Immature natural killer cell (primary cell): ENCODE measurements around the gene EYS. TPM values are rescaled to one million over a fixed set of nuclear protein-coding genes. Genes with fewer than 3 reads are reported as not detected.

ENCODE experiments used
- DNase-seq, 3 donors: peaks; one replicate each; pipeline ENCODE4 v3.0.0; 2022; ENCODE audit warnings: mixed read lengths in 1 of 3
- H3K27ac Mint-ChIP-seq, 6 donors: one replicate each; pipeline ENCODE4 v1.8.0; 2020; ENCODE audit warnings: mixed read lengths in 6 of 6, mild to moderate bottlenecking in 5 of 6, inconsistent platforms in 4 of 6, moderate library complexity in 3 of 6
- H3K27me3 Mint-ChIP-seq, 3 donors: one replicate each; pipeline ENCODE4 v1.8.0; 2020 to 2021; ENCODE audit warnings: low read depth in 3 of 3, mild to moderate bottlenecking in 3 of 3, mixed read lengths in 3 of 3, moderate library complexity in 3 of 3, inconsistent platforms in 1 of 3
- H3K36me3 Mint-ChIP-seq, 3 donors: one replicate each; pipeline ENCODE4 v1.8.0; 2020; ENCODE audit warnings: mixed read lengths in 3 of 3, inconsistent platforms in 2 of 3, mild to moderate bottlenecking in 2 of 3
- H3K4me1 Mint-ChIP-seq, 2 donors: one replicate each; pipeline ENCODE4 v1.8.0; 2020; ENCODE audit warnings: inconsistent platforms in 2 of 2, mild to moderate bottlenecking in 2 of 2, mixed read lengths in 2 of 2, moderate library complexity in 1 of 2
- H3K4me3 Mint-ChIP-seq, 5 donors: one replicate each; pipeline ENCODE4 v1.8.0; 2020; ENCODE audit warnings: mild to moderate bottlenecking in 5 of 5, mixed read lengths in 5 of 5, inconsistent platforms in 3 of 5, moderate library complexity in 3 of 5
- H3K9me3 Mint-ChIP-seq, 6 donors: one replicate each; pipeline ENCODE4 v1.8.0; 2020; ENCODE audit warnings: mild to moderate bottlenecking in 6 of 6, mixed read lengths in 6 of 6, inconsistent platforms in 4 of 6, moderate library complexity in 3 of 6
- polyA plus RNA-seq, 3 donors: library from polyadenylated mRNA; unstranded; fragments of 300-500 nt; fragmentation: Illumina TruSeq; gene quantifications; one replicate each; pipeline ENCODE4 v1.2.3, GENCODE V29; 2021

The EYS gene
- polyA plus RNA-seq, 3 donors from 2014 or later = not detected

- Mint-ChIP-seq H3K36me3 (no peaks in the 10 kb centered on the region), H3K27ac (no peak overlapping the region), H3K27me3 (no peaks in the 10 kb centered on the region), H3K4me3 (no peak overlapping the region), H3K9me3 (peaks cover 7 to 44% (median 20%) of the 10 kb centered on the region in 6 donors), H3K4me1 (no peaks in the 10 kb centered on the region)
- no peak for DNase-seq
Observed at GRCh38 chr6:64983089-64983488, 723.9 kb downstream of the EYS start.

DNA sequence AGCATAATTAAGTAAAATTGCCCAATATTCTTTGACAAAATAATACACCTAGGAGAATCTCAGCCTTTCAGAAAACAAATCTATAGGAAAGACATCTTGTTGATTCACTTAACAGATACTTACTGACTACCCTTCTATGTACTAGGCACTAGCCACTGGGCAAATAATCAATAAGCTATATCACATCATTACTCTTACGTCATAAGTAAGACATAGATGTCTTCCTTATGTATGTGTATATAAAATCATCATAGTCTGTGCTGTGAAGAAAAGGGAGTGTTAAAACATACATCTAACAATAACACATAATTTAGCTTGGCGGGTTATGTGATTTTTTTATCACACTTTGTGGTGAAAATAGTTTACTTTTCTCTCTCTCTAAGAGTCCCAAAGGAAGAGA lies 733.9 kb downstream of the EYS start:
- Mint-ChIP-seq H3K4me3 (no peak overlapping the region), H3K9me3 (peaks cover 4 to 61% (median 31%) of the 10 kb centered on the region in 6 donors), H3K36me3 (peaks cover 0 to 4% (median 0%) of the 10 kb centered on the region in 3 donors), H3K27ac (no peak overlapping the region), H3K27me3 (no peaks in the 10 kb centered on the region), H3K4me1 (no peaks in the 10 kb centered on the region)
- no peak for DNase-seq

GRCh38 chr6:64969139-64969538 lies 737.9 kb downstream of the EYS start:
- no peaks in the 10 kb centered on the region for H3K27me3 Mint-ChIP-seq
- H3K27ac Mint-ChIP-seq = no peak overlapping the region

DNA sequence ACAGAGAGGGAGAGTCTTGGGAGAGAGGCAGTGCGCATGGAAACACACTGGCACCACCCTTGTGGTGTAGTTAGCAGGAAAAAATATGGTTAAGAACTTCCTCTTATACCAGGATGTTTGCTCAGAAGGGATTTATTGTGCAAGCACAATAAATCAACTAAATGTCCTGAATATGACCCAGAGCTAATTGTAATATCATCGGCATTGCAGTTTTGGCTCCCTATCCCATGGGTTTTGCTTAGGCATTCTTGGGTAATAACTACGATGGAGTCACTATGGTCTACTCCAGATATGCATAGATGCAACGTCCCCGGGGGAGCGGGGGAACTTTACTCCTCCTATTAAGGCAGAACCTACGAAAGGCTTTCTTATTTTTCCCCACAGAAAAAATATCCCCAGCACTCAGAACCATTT lies 751.6 kb downstream of the EYS start:
- no peaks in the 10 kb centered on the region for H3K4me1 Mint-ChIP-seq
- no peaks in the 10 kb centered on the region for H3K27me3 Mint-ChIP-seq
- H3K36me3 Mint-ChIP-seq = no peaks in the 10 kb centered on the region
- peaks cover 12 to 35% (median 27%) of the 10 kb centered on the region in 6 donors for H3K9me3 Mint-ChIP-seq
- H3K27ac Mint-ChIP-seq = no peak overlapping the region
- DNase-seq = no peak
- no peak overlapping the region for H3K4me3 Mint-ChIP-seq

More at GRCh38 chr6:64969139-64969538, 737.9 kb downstream of the EYS start:
- Mint-ChIP-seq H3K36me3 (no peaks in the 10 kb centered on the region), H3K4me1 (no peaks in the 10 kb centered on the region), H3K9me3 (peaks cover 7 to 53% (median 30%) of the 10 kb centered on the region in 6 donors), H3K4me3 (no peak overlapping the region)
- no peak for DNase-seq

GRCh38 chr6:64949257-64949656 lies 757.8 kb downstream of the EYS start:
- no peaks in the 10 kb centered on the region for H3K4me1 Mint-ChIP-seq
- H3K27me3 Mint-ChIP-seq = peaks cover 0 to 2% (median 0%) of the 10 kb centered on the region in 3 donors
- H3K36me3 Mint-ChIP-seq = no peaks in the 10 kb centered on the region
- peaks cover 4 to 35% (median 19%) of the 10 kb centered on the region in 6 donors for H3K9me3 Mint-ChIP-seq
- DNase-seq = no peak
- H3K4me3 Mint-ChIP-seq = no peak overlapping the region
- H3K27ac Mint-ChIP-seq = no peak overlapping the region

DNA sequence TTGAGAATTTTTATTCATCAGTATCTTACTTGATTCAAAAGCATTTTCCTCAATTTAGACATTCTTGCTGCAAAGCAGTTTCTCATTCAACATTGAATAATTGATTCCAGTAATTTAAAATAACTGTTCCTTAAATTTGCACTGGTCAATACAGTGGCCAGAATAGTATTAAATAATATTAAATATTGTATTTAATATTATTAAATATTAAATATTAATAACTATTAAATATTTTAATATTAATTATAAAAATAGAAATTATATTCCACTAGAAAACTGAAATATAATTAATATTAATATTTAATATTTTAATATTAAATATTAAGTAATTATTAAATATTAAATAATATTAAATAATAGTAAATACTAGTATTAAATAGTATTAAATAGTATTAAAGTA lies 758.8 kb downstream of the EYS start:
- no peak for DNase-seq
- H3K27ac Mint-ChIP-seq = no peak overlapping the region
- H3K36me3 Mint-ChIP-seq = no peaks in the 10 kb centered on the region
- H3K4me1 Mint-ChIP-seq = no peaks in the 10 kb centered on the region
- H3K4me3 Mint-ChIP-seq = no peak overlapping the region
- H3K27me3 Mint-ChIP-seq = peaks cover 0 to 2% (median 0%) of the 10 kb centered on the region in 3 donors
- H3K9me3 Mint-ChIP-seq = peaks cover 6 to 45% (median 23%) of the 10 kb centered on the region in 6 donors

GRCh38 chr6:64945450-64945849 lies 761.6 kb downstream of the EYS start:
- H3K36me3 Mint-ChIP-seq = no peaks in the 10 kb centered on the region
- peaks cover 1 to 43% (median 30%) of the 10 kb centered on the region in 6 donors for H3K9me3 Mint-ChIP-seq
- peaks cover 0 to 2% (median 0%) of the 10 kb centered on the region in 3 donors for H3K27me3 Mint-ChIP-seq
- no peak overlapping the region for H3K4me3 Mint-ChIP-seq
- DNase-seq = no peak
- H3K27ac Mint-ChIP-seq = no peak overlapping the region
- H3K4me1 Mint-ChIP-seq = no peaks in the 10 kb centered on the region

DNA sequence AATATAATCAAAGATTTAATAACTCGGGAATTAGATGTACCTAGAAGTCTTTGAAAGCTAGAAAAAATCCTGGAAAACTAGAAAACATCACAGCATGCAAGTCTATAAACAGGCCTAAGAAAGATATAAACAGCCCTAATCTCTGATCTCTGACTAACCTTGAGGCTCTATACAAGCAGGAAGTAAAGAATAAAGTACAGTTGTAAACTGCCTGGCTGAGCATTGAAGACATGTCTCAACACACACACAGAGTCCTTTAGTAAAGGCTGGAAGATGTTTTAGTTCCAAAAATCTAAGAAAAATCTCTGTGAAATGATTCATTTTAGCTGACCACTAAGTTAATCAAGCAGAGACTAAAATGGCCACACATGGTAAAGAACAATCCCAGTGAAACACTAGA lies 774.5 kb downstream of the EYS start:
- no peaks in the 10 kb centered on the region for H3K27me3 Mint-ChIP-seq
- no peak overlapping the region for H3K27ac Mint-ChIP-seq
- no peaks in the 10 kb centered on the region for H3K4me1 Mint-ChIP-seq
- no peak for DNase-seq
- no peak overlapping the region for H3K4me3 Mint-ChIP-seq
- no peaks in the 10 kb centered on the region for H3K36me3 Mint-ChIP-seq
- H3K9me3 Mint-ChIP-seq = peaks cover 2 to 45% (median 21%) of the 10 kb centered on the region in 6 donors

DNA sequence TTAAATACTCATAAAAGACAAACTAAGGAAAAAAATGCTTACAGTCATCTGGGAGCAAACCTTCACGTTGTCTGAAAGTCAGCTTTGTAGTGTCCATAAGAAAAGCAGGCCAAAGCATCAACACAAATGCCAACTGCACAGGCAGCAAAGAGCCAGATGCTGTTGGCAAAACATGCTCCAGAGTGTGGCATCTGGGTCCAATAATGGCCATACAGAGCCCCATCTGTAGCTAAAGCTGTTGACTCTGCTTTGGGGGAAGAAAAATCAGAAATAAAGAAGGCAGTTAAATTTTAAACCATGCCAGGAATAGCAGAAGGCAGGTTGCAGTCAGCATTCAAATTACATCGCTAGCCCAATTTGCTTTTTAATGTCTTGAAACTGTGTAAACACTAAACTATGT lies 776.3 kb downstream of the EYS start:
- H3K36me3 Mint-ChIP-seq = no peaks in the 10 kb centered on the region
- H3K4me1 Mint-ChIP-seq = no peaks in the 10 kb centered on the region
- no peak overlapping the region for H3K4me3 Mint-ChIP-seq
- peaks cover 2 to 52% (median 28%) of the 10 kb centered on the region in 6 donors for H3K9me3 Mint-ChIP-seq
- H3K27ac Mint-ChIP-seq = no peak overlapping the region
- no peak for DNase-seq
- H3K27me3 Mint-ChIP-seq = no peaks in the 10 kb centered on the region

GRCh38 chr6:64926051-64926450 lies 781.0 kb downstream of the EYS start:
- no peak overlapping the region for H3K4me3 Mint-ChIP-seq
- H3K9me3 Mint-ChIP-seq = peaks cover 19 to 65% (median 35%) of the 10 kb centered on the region in 6 donors
- DNase-seq = no peak
- no peaks in the 10 kb centered on the region for H3K4me1 Mint-ChIP-seq
- H3K36me3 Mint-ChIP-seq = peaks cover 0 to 5% (median 0%) of the 10 kb centered on the region in 3 donors
- H3K27ac Mint-ChIP-seq = no peak overlapping the region
- no peaks in the 10 kb centered on the region for H3K27me3 Mint-ChIP-seq

DNA sequence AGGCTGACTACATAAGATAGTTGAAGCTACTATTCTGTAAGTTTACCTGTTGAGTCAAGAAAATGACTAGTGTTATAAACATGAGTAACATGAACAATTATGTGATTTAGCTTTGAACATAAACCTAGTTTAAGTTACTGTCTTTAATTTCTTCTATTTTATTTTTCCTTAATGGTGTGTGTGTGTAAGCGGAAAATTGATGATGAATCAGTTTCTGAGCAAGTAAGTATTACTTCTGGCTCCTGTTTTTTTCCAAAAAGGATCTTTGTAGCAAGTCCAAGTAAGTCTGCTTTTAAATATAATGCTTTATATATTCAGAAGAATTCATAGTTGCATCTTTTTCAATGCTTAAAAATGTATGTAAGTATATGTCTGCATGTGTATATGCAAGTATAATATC lies 786.8 kb downstream of the EYS start:
- H3K4me3 Mint-ChIP-seq = no peak overlapping the region
- H3K36me3 Mint-ChIP-seq = peaks cover 0 to 8% (median 0%) of the 10 kb centered on the region in 3 donors
- no peak overlapping the region for H3K27ac Mint-ChIP-seq
- H3K4me1 Mint-ChIP-seq = no peaks in the 10 kb centered on the region
- DNase-seq = no peak
- H3K9me3 Mint-ChIP-seq = peaks cover 23 to 65% (median 36%) of the 10 kb centered on the region in 6 donors
- H3K27me3 Mint-ChIP-seq = no peaks in the 10 kb centered on the region

DNA sequence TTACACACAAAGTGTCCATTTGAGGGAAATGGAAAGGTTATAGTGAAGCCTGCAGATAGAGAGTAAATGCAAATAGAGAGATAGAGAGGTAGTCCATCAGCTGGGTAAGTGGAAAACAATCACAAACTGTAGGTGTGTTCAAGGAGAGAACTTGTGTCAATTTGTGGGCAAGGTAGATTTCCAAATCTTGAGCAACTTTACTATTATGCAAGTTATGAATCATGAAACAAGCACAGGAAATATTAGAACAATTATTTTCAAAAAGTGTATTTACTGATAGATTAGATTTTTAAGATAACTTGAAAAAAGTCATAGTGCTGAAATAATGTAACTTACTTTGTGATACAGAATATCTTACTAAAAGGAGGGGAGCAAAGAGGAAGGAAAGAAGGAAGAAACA lies 792.9 kb downstream of the EYS start:
- Mint-ChIP-seq H3K27ac (no peak overlapping the region), H3K27me3 (peaks cover 0 to 2% (median 0%) of the 10 kb centered on the region in 3 donors), H3K36me3 (peaks cover 0 to 4% (median 0%) of the 10 kb centered on the region in 3 donors), H3K4me1 (no peaks in the 10 kb centered on the region), H3K9me3 (peaks cover 11 to 69% (median 24%) of the 10 kb centered on the region in 6 donors), H3K4me3 (no peak overlapping the region)
- DNase-seq = no peak

DNA sequence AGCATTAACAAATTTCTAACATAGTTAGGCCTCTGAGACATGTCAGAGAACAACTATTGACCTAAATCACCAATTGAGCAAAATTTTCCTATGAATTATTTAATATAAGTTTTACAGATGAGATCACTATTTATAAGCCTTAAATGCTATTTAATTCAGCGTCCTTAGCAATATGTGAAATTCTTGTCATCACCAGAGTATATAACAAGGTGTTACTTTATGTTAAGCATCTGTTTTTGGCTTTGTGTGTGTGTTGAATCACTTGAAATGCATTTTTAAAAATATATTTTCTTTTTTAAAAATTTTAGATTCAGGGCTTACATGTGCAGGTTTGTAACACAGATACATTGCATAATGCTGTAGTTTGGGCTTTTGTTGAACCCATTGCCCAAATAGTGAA lies 794.1 kb downstream of the EYS start:
- Mint-ChIP-seq H3K27me3 (peaks cover 0 to 2% (median 0%) of the 10 kb centered on the region in 3 donors), H3K4me3 (no peak overlapping the region), H3K4me1 (no peaks in the 10 kb centered on the region), H3K27ac (no peak overlapping the region), H3K9me3 (peaks cover 11 to 66% (median 23%) of the 10 kb centered on the region in 6 donors), H3K36me3 (peaks cover 0 to 4% (median 0%) of the 10 kb centered on the region in 3 donors)
- DNase-seq = no peak

GRCh38 chr6:64908104-64908503 lies 798.9 kb downstream of the EYS start:
- H3K36me3 Mint-ChIP-seq = no peaks in the 10 kb centered on the region
- no peak overlapping the region for H3K4me3 Mint-ChIP-seq
- DNase-seq = no peak
- H3K27me3 Mint-ChIP-seq = peaks cover 0 to 4% (median 0%) of the 10 kb centered on the region in 3 donors
- H3K27ac Mint-ChIP-seq = no peak overlapping the region
- H3K9me3 Mint-ChIP-seq = peaks cover 8 to 42% (median 22%) of the 10 kb centered on the region in 6 donors
- no peaks in the 10 kb centered on the region for H3K4me1 Mint-ChIP-seq

- no peak overlapping the region for H3K27ac Mint-ChIP-seq
- peaks cover 0 to 4% (median 0%) of the 10 kb centered on the region in 3 donors for H3K27me3 Mint-ChIP-seq
- DNase-seq = no peak
- no peaks in the 10 kb centered on the region for H3K4me1 Mint-ChIP-seq
- H3K9me3 Mint-ChIP-seq = peaks cover 5 to 43% (median 28%) of the 10 kb centered on the region in 6 donors
- no peak overlapping the region for H3K4me3 Mint-ChIP-seq
- H3K36me3 Mint-ChIP-seq = no peaks in the 10 kb centered on the region
Observed at GRCh38 chr6:64904616-64905015, 802.4 kb downstream of the EYS start.
